ENCODE measurements around the gene TLE4. TPM values are rescaled to one million over a fixed set of nuclear protein-coding genes. Genes with fewer than 3 reads are reported as not detected.

The TLE4 gene
- total and polyA plus RNA-seq, 4 experiments from 2014 or later: 27.9 to 101 (median 72.2) TPM

GRCh38 chr9:79691496-79691895 lies 119.7 kb downstream of the TLE4 start:
- Mint-ChIP-seq H3K4me3 (no peak overlapping the region), H3K27me3 (no peaks in the 10 kb centered on the region), H3K36me3 (peaks cover 13 to 14% of the 10 kb centered on the region in 2 donors), H3K4me1 (peaks cover 58 to 87% (median 72%) of the 10 kb centered on the region in 4 donors), H3K27ac (peak overlapping the region in 2 of 7 donors; percentile 6 to 82), H3K9me3 (peaks cover 0 to 2% (median 0%) of the 10 kb centered on the region in 8 donors)
- no peak for DNase-seq
- Histone ChIP-seq H3K9me3 (ENCODE audit: control insufficient read depth in 1 of 2, low read length in 2 of 2) (no peaks in the 10 kb centered on the region), H3K4me1 (ENCODE audit: insufficient read depth, low read length) (peaks cover 35% of the 10 kb centered on the region), H3K4me3 (ENCODE audit: low read length in 2 of 2) (no peak overlapping the region), H3K27ac (ENCODE audit: low read depth, low read length) (no peak overlapping the region), H3K27me3 (ENCODE audit: insufficient read depth, low read length) (no peaks in the 10 kb centered on the region), H3K36me3 (ENCODE audit: insufficient read depth, low read length) (no peaks in the 10 kb centered on the region)
- intact Hi-C loops (cut with micrococcal nuclease): no loop called here
- ChIA-PET CTCF (ENCODE audit: partially characterized antibody) (no interaction called here), POLR2A (ENCODE audit: partially characterized antibody) (no interaction called here)

GRCh38 chr9:79692857-79693571 lies 121.2 kb downstream of the TLE4 start:
- Mint-ChIP-seq H3K36me3 (peaks cover 3 to 13% of the 10 kb centered on the region in 2 donors), H3K4me3 (no peak overlapping the region), H3K4me1 (peaks cover 52 to 84% (median 70%) of the 10 kb centered on the region in 4 donors), H3K27me3 (no peaks in the 10 kb centered on the region), H3K27ac (peak overlapping the region in 1 of 7 donors; percentile 42), H3K9me3 (no peaks in the 10 kb centered on the region)
- CTCF ChIA-PET (ENCODE audit: partially characterized antibody): no interaction called here
- Histone ChIP-seq H3K36me3 (ENCODE audit: insufficient read depth, low read length) (no peaks in the 10 kb centered on the region), H3K27ac (ENCODE audit: low read depth, low read length) (no peak overlapping the region), H3K27me3 (ENCODE audit: insufficient read depth, low read length) (no peaks in the 10 kb centered on the region), H3K4me3 (ENCODE audit: low read length in 2 of 2) (no peak overlapping the region), H3K4me1 (ENCODE audit: insufficient read depth, low read length) (peaks cover 28% of the 10 kb centered on the region), H3K9me3 (ENCODE audit: control insufficient read depth in 1 of 2, low read length in 2 of 2) (no peaks in the 10 kb centered on the region)
- POLR2A ChIA-PET (ENCODE audit: partially characterized antibody): no interaction called here
- no peak for DNase-seq
- intact Hi-C loops (cut with micrococcal nuclease): no loop called here

GRCh38 chr9:79693750-79694149 lies 122.0 kb downstream of the TLE4 start:
- DNase-seq: no peak
- Mint-ChIP-seq H3K27ac (peak overlapping the region in 5 of 7 donors; percentile 2 to 86 (median 78)), H3K36me3 (peaks cover 3 to 13% of the 10 kb centered on the region in 2 donors), H3K27me3 (no peaks in the 10 kb centered on the region), H3K4me1 (peaks cover 51 to 81% (median 68%) of the 10 kb centered on the region in 4 donors), H3K4me3 (peak overlapping the region in 4 of 8 donors; percentile 4 to 54 (median 39)), H3K9me3 (no peaks in the 10 kb centered on the region)
- intact Hi-C loops (cut with micrococcal nuclease): no loop called here
- Histone ChIP-seq H3K4me1 (ENCODE audit: insufficient read depth, low read length) (peaks cover 28% of the 10 kb centered on the region), H3K9me3 (ENCODE audit: control insufficient read depth in 1 of 2, low read length in 2 of 2) (no peaks in the 10 kb centered on the region), H3K27me3 (ENCODE audit: insufficient read depth, low read length) (no peaks in the 10 kb centered on the region), H3K36me3 (ENCODE audit: insufficient read depth, low read length) (no peaks in the 10 kb centered on the region), H3K27ac (ENCODE audit: low read depth, low read length) (no peak overlapping the region), H3K4me3 (ENCODE audit: low read length in 2 of 2) (no peak overlapping the region)
- ChIA-PET CTCF (ENCODE audit: partially characterized antibody) (no interaction called here), POLR2A (ENCODE audit: partially characterized antibody) (no interaction called here)

- H3K36me3 ChIP-seq (ENCODE audit: insufficient read depth, low read length): no peaks in the 10 kb centered on the region
- Mint-ChIP-seq H3K27me3 (no peaks in the 10 kb centered on the region), H3K4me1 (peaks cover 50 to 80% (median 66%) of the 10 kb centered on the region in 4 donors), H3K4me3 (no peak overlapping the region), H3K27ac (peak overlapping the region in 5 of 7 donors; percentile 2 to 84 (median 49)), H3K9me3 (no peaks in the 10 kb centered on the region), H3K36me3 (peaks cover 3 to 13% of the 10 kb centered on the region in 2 donors)
- H3K9me3 ChIP-seq (ENCODE audit: control insufficient read depth in 1 of 2, low read length in 2 of 2): no peaks in the 10 kb centered on the region
- peaks cover 28% of the 10 kb centered on the region for H3K4me1 ChIP-seq (ENCODE audit: insufficient read depth, low read length)
- no peak for DNase-seq
- intact Hi-C loops (cut with micrococcal nuclease): no loop called here
- no peak overlapping the region for H3K27ac ChIP-seq (ENCODE audit: low read depth, low read length)
- ChIA-PET POLR2A (ENCODE audit: partially characterized antibody) (no interaction called here), CTCF (ENCODE audit: partially characterized antibody) (no interaction called here)
- H3K4me3 ChIP-seq (ENCODE audit: low read length in 2 of 2): no peak overlapping the region
- H3K27me3 ChIP-seq (ENCODE audit: insufficient read depth, low read length): no peaks in the 10 kb centered on the region
Observed at GRCh38 chr9:79694208-79694607, 122.4 kb downstream of the TLE4 start.

- Mint-ChIP-seq H3K27me3 (no peaks in the 10 kb centered on the region), H3K4me3 (peak overlapping the region in 1 of 8 donors; percentile 52), H3K4me1 (peaks cover 56 to 80% (median 70%) of the 10 kb centered on the region in 4 donors), H3K27ac (peak overlapping the region in 4 of 7 donors; percentile 23 to 84 (median 54)), H3K9me3 (no peaks in the 10 kb centered on the region), H3K36me3 (peaks cover 3 to 13% of the 10 kb centered on the region in 2 donors)
- Histone ChIP-seq H3K4me1 (ENCODE audit: insufficient read depth, low read length) (peaks cover 31% of the 10 kb centered on the region), H3K4me3 (ENCODE audit: low read length in 2 of 2) (no peak overlapping the region), H3K27me3 (ENCODE audit: insufficient read depth, low read length) (no peaks in the 10 kb centered on the region), H3K9me3 (ENCODE audit: control insufficient read depth in 1 of 2, low read length in 2 of 2) (no peaks in the 10 kb centered on the region), H3K27ac (ENCODE audit: low read depth, low read length) (no peak overlapping the region), H3K36me3 (ENCODE audit: insufficient read depth, low read length) (no peaks in the 10 kb centered on the region)
- DNase-seq: no peak
- ChIA-PET POLR2A (ENCODE audit: partially characterized antibody) (no interaction called here), CTCF (ENCODE audit: partially characterized antibody) (no interaction called here)
- intact Hi-C loops (cut with micrococcal nuclease): loop anchor here (5.0 kb wide), 1 partner anchor 123 kb away; the partner anchor contains the start of gene TLE4
Observed at GRCh38 chr9:79694676-79695400, 123.1 kb downstream of the TLE4 start.

- Histone ChIP-seq H3K9me3 (ENCODE audit: control insufficient read depth in 1 of 2, low read length in 2 of 2) (no peaks in the 10 kb centered on the region), H3K27ac (ENCODE audit: low read depth, low read length) (no peak overlapping the region), H3K36me3 (ENCODE audit: insufficient read depth, low read length) (no peaks in the 10 kb centered on the region), H3K4me3 (ENCODE audit: low read length in 2 of 2) (no peak overlapping the region), H3K4me1 (ENCODE audit: insufficient read depth, low read length) (peaks cover 31% of the 10 kb centered on the region), H3K27me3 (ENCODE audit: insufficient read depth, low read length) (no peaks in the 10 kb centered on the region)
- peaks cover 55 to 85% (median 73%) of the 10 kb centered on the region in 4 donors for H3K4me1 Mint-ChIP-seq
- H3K4me3 Mint-ChIP-seq: peak overlapping the region in 5 of 8 donors; percentile 0 to 70 (median 38)
- H3K27ac Mint-ChIP-seq: peak overlapping the region in 4 of 7 donors; percentile 11 to 78 (median 23)
- H3K9me3 Mint-ChIP-seq: no peaks in the 10 kb centered on the region
- DNase-seq: peak in 4 of 5 donors; percentile 8 to 26 (median 20)
- ChIA-PET POLR2A (ENCODE audit: partially characterized antibody) (interaction anchor here (1.0 kb wide), 1 partner anchor 124 kb away, joined by 3 read pairs; the partner anchor contains the start of gene TLE4), CTCF (ENCODE audit: partially characterized antibody) (no interaction called here)
- peaks cover 3 to 13% of the 10 kb centered on the region in 2 donors for H3K36me3 Mint-ChIP-seq
- intact Hi-C loops (cut with micrococcal nuclease): loop anchor here (5.0 kb wide), 1 partner anchor 123 kb away; the partner anchor contains the start of gene TLE4
- no peaks in the 10 kb centered on the region for H3K27me3 Mint-ChIP-seq
Observed at GRCh38 chr9:79695531-79696175, 123.9 kb downstream of the TLE4 start.

- Mint-ChIP-seq H3K36me3 (peaks cover 4 to 13% of the 10 kb centered on the region in 2 donors), H3K9me3 (no peaks in the 10 kb centered on the region), H3K27ac (peak overlapping the region in 2 of 7 donors; percentile 25 to 47), H3K4me3 (no peak overlapping the region), H3K4me1 (peaks cover 36 to 61% (median 54%) of the 10 kb centered on the region in 4 donors), H3K27me3 (no peaks in the 10 kb centered on the region)
- ChIA-PET CTCF (ENCODE audit: partially characterized antibody) (no interaction called here), POLR2A (ENCODE audit: partially characterized antibody) (no interaction called here)
- intact Hi-C loops (cut with micrococcal nuclease): loop anchor here (5.0 kb wide), 1 partner anchor 127 kb away; the partner anchor contains the start of gene TLE4
- H3K4me3 ChIP-seq (ENCODE audit: low read length in 2 of 2): no peak overlapping the region
- no peaks in the 10 kb centered on the region for H3K9me3 ChIP-seq (ENCODE audit: control insufficient read depth in 1 of 2, low read length in 2 of 2)
- no peaks in the 10 kb centered on the region for H3K36me3 ChIP-seq (ENCODE audit: insufficient read depth, low read length)
- no peak overlapping the region for H3K27ac ChIP-seq (ENCODE audit: low read depth, low read length)
- DNase-seq: no peak
- no peaks in the 10 kb centered on the region for H3K27me3 ChIP-seq (ENCODE audit: insufficient read depth, low read length)
- H3K4me1 ChIP-seq (ENCODE audit: insufficient read depth, low read length): peaks cover 29% of the 10 kb centered on the region
Observed at GRCh38 chr9:79698967-79699366, 127.2 kb downstream of the TLE4 start.
